ENCODE results near the gene IL19.

DNA sequence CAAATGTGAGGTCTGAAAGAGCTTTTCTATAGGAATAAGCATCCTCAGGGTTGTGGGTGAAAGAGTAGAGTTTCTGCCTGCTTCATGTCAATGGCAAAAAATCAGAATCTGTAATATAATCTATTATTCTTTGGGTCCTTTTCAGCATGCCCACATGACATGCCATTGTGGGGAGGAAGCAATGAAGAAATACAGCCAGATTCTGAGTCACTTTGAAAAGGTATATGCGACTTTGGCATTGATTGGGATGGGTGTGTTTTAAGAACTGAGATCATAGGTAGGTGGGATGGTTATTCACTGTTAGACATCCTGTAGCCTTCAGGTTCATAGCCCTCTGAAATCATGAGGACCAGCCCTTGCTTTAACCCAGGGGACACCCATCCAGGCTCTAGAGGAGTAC, 96.7 kb downstream of the IL19 start:
- TF ChIP-seq TAF1 (IDR thresholded peaks at IDR 0.05; ENCODE audit: low read depth, low read length) (no peak), POLR2AphosphoS5 (IDR thresholded peaks at IDR 0.05; ENCODE audit: low read depth, low read length) (no peak), POLR2A (IDR thresholded peaks at IDR 0.05; ENCODE audit: low read depth, low read length) (no peak), POU2F2 (IDR thresholded peaks at IDR 0.05; ENCODE audit: low read depth, low read length) (no peak)
